DMS79 (cell line): ENCODE results near the gene PTPN11.
"Not testable (repeated sequence)": the region's sequence is repeated elsewhere in the genome, so short reads cannot be mapped to it uniquely, and the experiment has no call there.

ENCODE experiments used
- DNase-seq: peaks from one replicate; lab custom pipeline; 2025; lab: John Stamatoyannopoulos, UW

PTPN11 gene

GRCh38 chr12:112448165-112448564, 29.4 kb downstream of the PTPN11 start:
- DNase-seq, result not testable (repeated sequence)

DNA sequence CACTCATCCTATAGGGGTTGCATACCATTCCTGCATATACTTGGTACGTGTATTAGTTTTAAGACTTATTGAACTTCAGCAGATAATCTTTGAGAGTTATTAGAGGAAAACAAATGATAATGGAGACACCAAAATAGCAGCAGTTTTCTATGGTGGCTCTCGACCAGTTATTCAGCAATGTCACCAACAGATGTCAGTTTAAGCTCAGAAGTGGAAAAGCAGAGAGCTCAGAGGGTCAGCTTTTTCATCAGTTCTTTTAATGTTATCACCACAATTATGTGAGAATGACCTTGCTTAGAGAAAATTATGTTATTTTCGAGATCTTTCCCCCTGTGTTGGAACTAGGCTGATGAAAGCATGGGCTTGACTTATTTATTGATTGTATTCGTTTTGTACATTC, 32.0 kb downstream of the PTPN11 start:
- no peak for DNase-seq

- no peak for DNase-seq
These were observed 37.3 kb downstream of the PTPN11 start for GRCh38 chr12:112456029-112456428.

DNA sequence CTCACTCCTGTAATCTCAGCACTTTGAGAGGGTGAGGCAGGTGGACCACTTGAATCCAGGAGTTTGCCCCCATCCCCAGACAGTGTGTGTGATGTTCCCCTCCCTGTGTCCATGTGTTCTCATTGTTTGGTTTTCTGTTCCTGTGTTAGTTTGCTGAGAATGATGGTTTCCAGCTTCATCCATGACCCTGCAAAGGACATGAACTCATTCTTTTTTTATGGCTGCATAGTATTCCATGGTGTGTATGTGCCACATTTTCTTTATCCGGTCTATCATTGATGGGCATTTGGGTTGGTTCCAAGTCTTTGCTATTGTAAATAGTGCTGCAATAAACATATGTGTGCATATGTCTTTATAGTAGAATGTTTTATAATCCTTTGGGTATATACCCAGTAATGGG, 38.4 kb downstream of the PTPN11 start:
- DNase-seq, result not testable (repeated sequence)

DNA sequence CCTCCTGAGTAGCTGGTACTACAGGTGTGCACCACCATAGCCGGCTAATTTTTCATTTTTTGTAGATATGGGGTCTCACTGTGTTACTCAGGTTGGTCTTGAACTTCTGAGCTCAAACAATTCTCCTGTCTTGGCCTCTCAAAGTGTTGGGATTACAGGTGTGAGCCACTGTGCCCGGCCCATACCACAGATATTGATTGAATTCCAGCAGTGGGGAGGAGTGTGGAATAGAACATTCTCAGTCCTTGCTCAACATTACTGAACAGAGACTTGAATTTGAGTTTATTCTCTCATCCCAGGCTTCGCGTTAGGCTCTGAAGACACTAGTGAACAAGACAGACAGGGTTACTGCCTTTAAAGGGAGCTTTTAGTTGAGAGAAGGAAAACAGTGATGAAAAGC, 39.6 kb downstream of the PTPN11 start:
- DNase-seq, result no peak

DNA sequence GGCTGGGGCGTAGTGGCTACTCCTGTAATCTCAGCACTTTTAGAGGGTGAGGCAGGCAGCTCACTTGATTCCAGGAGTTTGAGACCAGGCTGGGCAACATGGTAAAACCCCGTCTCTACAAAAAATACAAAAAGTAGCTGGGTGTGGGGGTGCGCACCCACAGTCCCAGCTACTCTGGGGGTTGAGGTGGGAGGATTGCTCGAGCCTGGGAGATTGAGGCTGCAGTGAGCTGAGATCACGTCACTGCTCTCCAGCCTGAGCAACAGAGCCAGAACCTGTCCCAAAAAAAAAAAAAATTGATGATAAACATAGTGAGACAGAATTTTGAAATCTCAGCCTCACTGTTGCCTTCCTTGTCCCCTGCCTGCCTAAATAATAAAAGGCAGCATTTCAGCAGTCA, 40.0 kb downstream of the PTPN11 start:
- DNase-seq, result no peak

GRCh38 chr12:112463478-112463877, 44.7 kb downstream of the PTPN11 start:
- no peak for DNase-seq

GRCh38 chr12:112464605-112465004, 45.9 kb downstream of the PTPN11 start:
- DNase-seq, result no peak

DNA sequence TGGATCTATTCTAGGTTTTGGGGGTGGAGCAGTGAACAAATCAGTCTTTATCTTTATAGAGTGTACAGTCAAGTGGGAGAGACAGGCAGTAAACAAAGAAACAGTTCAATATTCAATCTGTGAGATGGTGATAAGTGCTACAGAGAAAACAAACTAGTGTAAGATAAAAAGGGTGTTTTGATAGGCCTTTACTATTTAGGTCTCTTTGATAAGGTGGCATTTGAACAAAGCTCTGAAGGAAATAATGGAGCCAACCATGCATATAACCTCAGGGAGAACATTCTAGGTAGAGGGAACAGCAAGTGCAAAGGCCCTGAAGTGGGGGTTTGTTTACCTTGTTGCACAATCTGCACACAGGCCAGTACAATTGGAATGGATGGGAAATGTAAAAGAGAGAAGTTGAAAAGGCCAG, 47.3 kb downstream of the PTPN11 start:
- no peak for DNase-seq

DNA sequence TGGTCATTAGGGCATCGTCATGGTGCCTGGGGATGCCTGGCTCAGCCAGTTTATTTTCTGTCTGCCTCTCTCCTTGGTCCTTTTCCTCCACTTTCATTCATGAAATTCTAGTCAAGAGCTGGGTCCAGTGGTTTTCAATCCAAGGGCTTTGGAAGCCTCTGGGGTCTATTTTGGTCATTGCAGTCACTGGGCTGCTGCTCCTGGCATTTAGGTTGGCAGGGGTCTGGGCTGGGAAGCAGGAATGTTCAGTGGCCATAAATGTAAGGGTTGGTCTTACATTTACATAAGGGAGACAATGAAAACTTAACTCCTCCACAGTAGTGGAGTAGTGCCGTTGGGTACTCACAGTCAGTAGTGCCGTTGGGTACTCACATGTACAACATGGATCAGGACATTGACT, 48.1 kb downstream of the PTPN11 start:
- no peak for DNase-seq

DNA sequence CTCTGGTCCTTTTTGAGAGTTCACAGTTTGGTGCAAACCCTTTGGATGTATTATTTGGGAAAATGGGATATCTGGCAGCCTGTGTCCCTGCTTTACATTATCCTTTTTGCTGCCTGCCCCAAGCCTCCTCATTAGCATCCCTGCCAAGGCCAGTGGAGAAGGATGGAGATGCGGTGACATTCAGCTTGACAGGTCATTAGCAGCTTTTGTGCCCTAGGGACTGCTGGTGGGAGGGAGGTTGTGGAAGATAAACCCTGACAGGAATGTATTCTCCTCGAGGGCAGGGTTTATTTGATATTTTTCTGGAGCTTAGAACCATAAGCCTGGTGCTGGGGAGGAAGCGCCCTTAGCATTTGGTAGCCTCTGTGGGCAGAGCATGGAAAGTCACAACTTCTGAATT, 49.3 kb downstream of the PTPN11 start:
- DNase-seq, result no peak

DNA sequence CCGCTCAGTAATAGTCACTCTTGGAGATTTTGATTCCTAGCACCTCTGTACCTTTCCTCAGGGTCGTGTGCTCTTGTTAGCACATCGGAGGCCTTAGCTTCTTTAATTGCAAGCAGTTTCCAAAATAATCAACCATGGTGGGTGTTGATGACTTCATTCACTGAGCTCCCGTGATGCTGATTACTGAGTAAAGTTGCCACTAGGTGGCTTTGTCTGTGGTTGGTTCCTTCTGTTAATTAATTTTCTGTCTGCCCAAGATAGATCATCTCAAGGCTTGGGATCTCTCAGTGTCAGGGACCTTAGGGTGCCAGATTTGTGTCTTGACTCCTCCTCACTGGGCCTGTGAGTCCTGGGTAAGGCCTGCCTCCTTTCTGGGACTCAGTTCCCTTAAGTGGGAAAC, 54.3 kb downstream of the PTPN11 start:
- DNase-seq, result no peak

DNA sequence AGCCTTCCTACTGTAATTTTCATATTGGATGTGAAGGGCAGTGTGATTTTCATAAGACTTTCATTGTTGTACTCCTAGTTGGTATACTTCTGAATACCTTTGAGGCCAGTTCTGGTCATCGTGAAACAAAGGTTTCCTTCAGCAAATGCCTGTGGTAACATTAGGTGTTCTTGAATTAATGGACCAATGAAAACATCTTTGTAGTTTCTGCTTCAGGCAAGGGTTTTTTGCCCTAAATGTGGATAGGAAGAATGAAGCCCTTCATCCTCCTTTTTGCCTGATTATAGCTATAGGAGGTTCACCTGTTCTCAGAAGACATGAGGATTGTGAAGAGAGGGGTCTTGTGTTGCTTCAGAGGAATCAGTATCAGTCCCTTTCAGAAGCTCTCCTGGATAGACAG, 60.7 kb downstream of the PTPN11 start:
- DNase-seq, result no peak

DNA sequence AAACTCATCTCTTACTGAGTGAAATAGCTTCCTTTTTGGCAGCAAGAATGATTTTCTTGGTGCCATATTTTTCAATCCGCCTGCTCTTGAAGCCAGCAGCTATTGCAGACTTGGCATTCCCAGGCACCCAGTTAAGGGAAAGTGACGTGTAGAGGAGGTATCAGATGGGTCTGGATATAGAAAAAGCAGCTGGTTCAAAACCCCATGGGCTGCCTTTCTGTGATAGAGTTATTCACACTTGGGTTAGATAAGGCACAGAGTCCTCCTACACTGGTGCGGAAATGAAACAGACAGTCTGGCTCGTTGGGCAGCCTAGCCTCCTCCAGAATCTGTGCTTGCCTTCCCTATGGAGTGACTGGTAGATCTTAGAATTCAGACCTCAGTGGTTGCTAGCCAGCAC, 62.2 kb downstream of the PTPN11 start:
- no peak for DNase-seq

DNA sequence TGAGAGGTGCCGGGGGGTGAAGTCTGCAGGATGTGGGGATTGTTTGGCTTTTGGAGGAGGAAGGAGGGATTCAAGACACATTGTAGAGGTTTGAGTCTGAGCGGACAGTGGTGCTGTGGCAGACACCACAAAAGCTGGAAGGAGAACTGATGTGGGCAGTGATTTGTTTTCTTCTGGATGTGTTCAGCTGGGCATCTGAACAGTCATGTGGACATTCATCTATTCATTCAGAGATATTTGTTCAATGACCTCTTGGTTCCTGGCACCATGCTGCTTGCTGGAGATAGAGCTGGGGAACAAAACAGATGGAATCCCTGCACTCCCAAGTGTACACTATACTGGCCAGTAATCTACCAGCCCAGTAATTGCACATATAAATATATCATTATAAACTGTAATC, 64.0 kb downstream of the PTPN11 start:
- no peak for DNase-seq

GRCh38 chr12:112486361-112486760, 67.6 kb downstream of the PTPN11 start:
- no peak for DNase-seq

DNA sequence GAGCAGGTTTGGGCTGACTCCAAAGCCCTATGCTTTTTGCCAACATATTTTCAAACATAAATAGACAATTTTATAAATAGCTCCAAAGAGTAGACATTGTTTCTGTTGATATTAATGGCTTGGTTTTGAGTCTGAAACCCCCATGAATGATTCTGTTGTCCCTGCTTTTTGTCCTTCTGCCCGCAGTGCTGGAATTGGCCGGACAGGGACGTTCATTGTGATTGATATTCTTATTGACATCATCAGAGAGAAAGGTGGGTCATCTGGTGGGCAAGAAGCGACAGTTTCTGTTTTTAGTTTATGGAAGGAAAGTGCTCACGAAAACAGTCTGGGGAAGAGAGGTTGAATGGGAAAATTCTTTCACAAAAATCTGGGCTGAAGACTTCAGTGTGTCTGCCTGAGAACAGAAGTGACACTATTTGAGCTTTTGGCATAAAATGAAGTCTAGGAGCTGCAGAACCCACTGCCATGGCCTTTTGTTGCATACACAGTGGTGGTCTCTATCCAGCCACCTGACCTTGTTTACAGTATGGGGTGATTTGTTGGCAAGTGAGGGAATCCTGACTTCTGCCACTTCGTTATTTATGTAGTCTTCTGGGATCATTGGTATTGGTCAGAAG, 69.6 kb downstream of the PTPN11 start:
- no peak for DNase-seq

DNA sequence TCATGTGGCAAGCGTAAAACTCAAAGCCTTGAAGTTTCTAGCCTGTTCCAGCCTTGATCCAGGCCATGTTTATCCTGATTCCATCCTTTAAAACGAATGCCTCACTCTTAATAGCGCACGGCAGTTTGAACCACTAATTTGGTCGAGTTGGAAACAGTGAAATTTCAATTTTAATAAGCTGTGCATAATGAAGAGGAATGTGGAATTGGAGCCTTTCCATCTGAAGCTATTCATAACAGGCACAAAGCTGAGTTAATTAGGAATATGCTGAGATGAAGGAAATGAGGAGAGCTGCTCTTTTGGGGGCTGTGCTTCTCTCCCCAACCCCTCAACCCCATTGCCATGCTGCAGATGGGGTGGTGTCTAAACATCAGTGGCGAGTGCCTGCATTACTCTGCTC, 70.7 kb downstream of the PTPN11 start:
- DNase-seq, result no peak

GRCh38 chr12:112496496-112496895, 77.7 kb downstream of the PTPN11 start:
- DNase-seq, result no peak

GRCh38 chr12:112498580-112498979, 79.8 kb downstream of the PTPN11 start:
- no peak for DNase-seq

DNA sequence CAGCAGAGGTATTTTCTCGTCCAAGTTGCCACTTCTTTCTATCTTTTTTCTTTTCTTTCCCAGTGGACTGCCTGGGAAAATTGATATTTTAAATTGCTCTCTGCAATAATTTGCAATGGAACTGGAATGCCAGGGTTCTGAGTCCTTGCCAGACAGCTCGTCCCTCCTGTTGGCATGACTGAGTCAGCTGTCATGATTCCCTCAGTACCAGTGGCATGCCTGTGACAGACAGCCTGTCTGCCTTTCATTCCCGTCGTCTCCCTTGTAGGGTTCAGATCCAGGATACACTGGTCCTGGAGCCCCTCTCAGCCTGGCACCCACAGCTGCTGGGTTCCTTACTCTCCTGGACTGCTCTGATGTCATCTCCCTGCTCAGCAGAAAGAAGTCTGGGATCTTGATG, 84.8 kb downstream of the PTPN11 start:
- DNase-seq, result no peak

DNA sequence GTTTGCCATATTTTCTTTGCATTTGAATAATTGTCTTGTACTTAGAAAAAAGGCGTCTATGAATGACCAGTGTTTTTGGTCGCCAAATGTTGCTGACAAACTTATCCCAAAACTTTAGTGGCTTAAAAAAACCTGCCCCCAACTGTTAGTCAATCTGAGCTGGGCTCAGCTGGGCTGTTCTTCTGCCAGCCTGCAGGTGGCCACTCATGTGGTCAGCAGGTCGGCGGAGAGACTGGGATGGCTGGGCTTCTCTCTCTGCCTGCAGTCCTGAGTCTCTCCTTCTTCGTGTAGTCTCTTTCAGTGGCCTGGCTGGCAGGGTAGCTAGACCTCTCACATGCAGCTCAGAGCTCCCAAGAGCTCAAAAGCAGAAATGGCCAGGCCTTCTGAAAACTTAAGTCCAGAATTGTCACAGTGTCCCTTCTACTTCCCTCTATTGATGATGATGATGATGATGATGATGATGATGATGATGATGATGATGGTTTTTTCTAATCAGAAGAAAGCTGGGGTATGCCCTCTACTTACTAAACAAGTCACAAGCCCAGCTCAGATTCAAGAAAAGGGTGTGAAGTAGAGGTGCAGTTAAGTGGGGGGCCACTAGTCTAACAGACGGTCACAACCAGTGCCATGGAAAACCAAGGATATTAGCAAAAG, 87.9 kb downstream of the PTPN11 start:
- no peak for DNase-seq

DNA sequence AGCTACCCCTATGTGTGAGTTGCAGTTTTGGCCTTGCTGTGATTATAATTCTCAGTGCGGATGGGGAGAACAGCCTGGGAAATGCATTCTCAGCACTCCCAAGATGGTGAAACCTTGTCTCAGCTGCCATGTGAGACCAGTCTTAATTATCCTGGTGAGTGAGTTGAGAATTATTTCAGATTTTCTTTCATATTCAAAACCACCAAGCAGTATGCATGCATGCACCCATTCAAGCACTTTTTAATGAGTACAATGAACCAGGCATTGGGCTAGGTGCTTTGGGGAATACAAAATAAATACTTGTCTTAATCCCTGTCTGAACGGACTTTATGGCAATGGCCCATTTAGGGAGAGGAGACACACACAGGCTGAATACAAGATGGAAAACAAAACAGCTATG, 94.7 kb downstream of the PTPN11 start:
- no peak for DNase-seq

GRCh38 chr12:112514456-112514855, 95.7 kb downstream of the PTPN11 start:
- DNase-seq, result no peak
